ENCODE data around the gene LYSET.
"Not testable (repeated sequence)": the region's sequence is repeated elsewhere in the genome, so short reads cannot be mapped to it uniquely, and the experiment has no call there.

- not testable (repeated sequence) for TF ChIP-seq CTCF (IDR thresholded peaks at IDR 0.05); EZH2 (IDR thresholded peaks at IDR 0.05; ENCODE audit: borderline replicate concordance, insufficient read depth, low read depth, low read length, poor library complexity, severe bottlenecking)
Measured at GRCh38 chr14:93174731-93175130, 10.4 kb upstream of the LYSET start.

Measured in B cell (primary cell).